Mesodermal cell (in vitro differentiated cells): ENCODE data around the gene CMC4.

Source experiments
- H3K27ac ChIP-seq: 2 replicates; pipeline ENCODE4 v1.7.0; 2013; ENCODE audit warnings: mild to moderate bottlenecking, low read depth, low read length, moderate library complexity; ENCODE audit not compliant: severe bottlenecking
- H3K36me3 ChIP-seq: 2 replicates; pipeline ENCODE4 v1.7.1; 2013; ENCODE audit warnings: mild to moderate bottlenecking, low read length, moderate library complexity; ENCODE audit not compliant: control insufficient read depth, insufficient read depth
- H3K4me1 ChIP-seq: one replicate; pipeline ENCODE4 v1.7.1; 2013; ENCODE audit warnings: mild to moderate bottlenecking, low read length; ENCODE audit not compliant: insufficient read depth, control insufficient read depth, poor library complexity, severe bottlenecking
- H3K4me3 ChIP-seq: 2 replicates; pipeline ENCODE4 v1.7.0; 2013; ENCODE audit warnings: low read length, control low read depth, mild to moderate bottlenecking; ENCODE audit not compliant: insufficient read depth, poor library complexity, severe bottlenecking; ENCODE audit errors: extremely low read depth
- H3K9me3 ChIP-seq: 2 replicates; pipeline ENCODE4 v1.7.1; 2013; ENCODE audit warnings: mild to moderate bottlenecking, low read length, moderate library complexity; ENCODE audit not compliant: control insufficient read depth
- WGBS, 2 experiments: methylation state at CpG; one replicate each; pipeline ENCODE4 v1.1.5; 2013; ENCODE audit warnings: missing lambda C conversion rate in 2 of 2; ENCODE audit not compliant: insufficient coverage in 2 of 2; 5-methylcytosine and 5-hydroxymethylcytosine counted together

CMC4 gene

DNA sequence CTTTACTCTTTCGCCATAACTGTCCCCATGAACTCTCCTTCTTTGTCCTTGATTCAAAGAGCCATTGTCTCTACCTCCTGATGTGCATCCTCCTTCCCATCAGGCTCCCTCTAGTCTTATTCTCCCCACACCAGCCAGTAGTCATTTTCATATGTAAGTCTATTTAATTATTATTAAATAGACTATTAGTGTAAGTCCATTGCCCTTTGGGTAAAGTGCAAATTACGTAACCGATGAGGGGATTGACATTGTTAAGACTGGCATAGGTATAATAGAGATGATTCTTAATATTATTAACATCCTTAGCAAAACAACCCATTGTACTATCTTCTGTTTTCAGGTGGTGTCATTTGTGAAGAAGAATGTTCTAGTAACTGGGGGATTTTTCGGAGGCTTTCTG is 16.7 kb downstream of the CMC4 start:
- H3K4me3 ChIP-seq, result no peak overlapping the region
- H3K9me3 ChIP-seq, result no peaks in the 10 kb centered on the region
- no peaks in the 10 kb centered on the region for H3K4me1 ChIP-seq
- peaks cover 14% of the 10 kb centered on the region for H3K36me3 ChIP-seq
- 100% methylated on average over 1 of the region's 4 CpGs; no CpG with 5 or more reads in 1 of the 2 experiments for WGBS, 2 experiments
- H3K27ac ChIP-seq, result no peak overlapping the region

DNA sequence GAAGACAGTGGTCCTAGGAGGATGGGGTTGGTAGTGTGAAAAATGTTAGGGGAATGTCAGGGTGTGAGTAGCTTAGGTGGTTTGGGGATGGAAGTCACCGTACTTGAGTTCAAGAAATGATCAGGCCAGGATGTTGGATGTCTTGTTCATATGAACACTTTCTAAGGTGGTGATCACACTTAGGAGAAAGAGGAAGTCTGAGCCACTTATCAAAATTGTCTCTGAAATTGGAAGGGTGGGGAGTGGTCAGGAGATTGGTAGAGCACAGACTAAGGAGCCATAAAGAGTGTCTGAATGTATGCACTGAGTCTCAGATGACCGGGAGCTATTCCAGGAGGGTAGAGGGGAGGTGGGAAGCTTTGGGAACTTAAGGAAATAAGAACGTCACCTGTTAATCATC is 17.3 kb downstream of the CMC4 start:
- Histone ChIP-seq H3K4me1 (no peaks in the 10 kb centered on the region), H3K9me3 (no peaks in the 10 kb centered on the region), H3K36me3 (peaks cover 14% of the 10 kb centered on the region), H3K27ac (no peak overlapping the region), H3K4me3 (no peak overlapping the region)
- 94 to 100% methylated on average over 1 to 2 of the region's 3 CpGs for WGBS, 2 experiments

DNA sequence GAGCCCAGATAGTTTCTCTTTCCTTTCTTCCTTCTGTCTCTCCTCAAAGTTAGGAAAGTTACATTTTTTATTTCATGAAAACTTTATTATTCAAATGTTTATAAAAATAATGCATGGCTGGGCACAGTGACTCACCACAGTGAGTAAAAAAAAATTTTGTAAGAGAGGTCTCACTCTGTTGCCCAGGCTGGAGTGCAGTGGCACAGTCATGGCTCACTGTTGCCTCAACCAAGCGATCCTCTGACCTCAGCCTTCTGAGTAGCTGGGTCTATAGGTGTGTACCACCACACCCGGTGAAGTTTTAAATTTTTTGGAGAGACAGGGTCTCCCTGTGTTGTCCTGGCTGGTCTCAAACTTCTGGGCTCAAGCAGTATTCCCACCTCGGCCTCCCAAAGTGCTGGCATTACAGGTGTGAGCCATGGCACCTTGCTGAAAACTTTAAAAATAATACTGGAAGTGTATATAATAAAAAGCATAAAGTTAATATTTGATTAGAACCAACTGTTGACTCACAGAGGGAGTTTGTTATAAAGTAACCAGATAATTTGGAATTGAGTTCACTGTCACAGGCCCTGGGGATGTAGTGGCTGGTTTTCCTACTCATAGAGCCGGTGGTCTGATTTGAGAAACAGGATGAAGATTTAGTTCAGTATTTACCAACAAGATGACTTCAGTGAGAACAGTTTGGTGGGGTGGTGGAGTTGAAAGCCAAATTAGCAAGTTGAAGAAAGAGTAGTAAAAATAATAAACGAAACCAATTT is 18.0 kb downstream of the CMC4 start:
- Histone ChIP-seq H3K9me3 (no peaks in the 10 kb centered on the region), H3K27ac (no peak overlapping the region), H3K4me3 (no peak overlapping the region), H3K4me1 (no peaks in the 10 kb centered on the region), H3K36me3 (peaks cover 14% of the 10 kb centered on the region)
- WGBS, 2 experiments, result 100% methylated on average over 1 of the region's 5 CpGs; no CpG with 5 or more reads in 1 of the 2 experiments

DNA sequence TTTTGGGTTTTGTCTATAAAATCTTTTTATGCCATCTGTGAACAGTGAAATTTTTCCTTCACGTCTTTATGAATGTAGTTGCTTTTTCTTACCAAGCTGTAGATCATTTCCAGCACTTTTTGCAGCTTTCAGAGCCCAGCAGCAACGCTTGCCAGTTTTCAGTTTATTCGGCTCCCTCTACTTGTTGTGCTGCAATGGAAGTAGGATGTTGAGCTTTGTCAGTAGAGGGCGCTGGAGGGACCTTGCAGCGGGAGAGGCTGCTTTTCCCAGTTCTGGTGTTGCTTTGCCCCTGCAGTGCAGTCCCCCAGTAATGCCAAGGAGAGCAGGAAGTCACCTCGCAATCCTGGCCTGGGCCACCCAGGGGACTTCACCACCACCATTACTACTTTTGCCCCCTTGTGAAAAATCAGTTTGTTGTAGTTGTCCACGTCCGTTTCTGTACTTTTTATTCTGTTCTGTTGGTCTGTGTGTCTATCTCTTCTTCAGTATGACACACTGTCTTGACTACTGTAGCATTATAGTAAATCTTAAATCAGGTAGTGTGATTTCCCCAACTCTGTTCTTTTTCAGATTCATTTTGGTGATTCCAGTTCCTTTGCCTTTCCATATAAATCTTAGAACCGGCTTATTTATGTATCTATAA is 21.8 kb downstream of the CMC4 start:
- WGBS, 2 experiments, result 51% methylated on average over 2 of the region's 9 CpGs; no CpG with 5 or more reads in 1 of the 2 experiments
- H3K36me3 ChIP-seq, result peaks cover 10% of the 10 kb centered on the region
- no peak overlapping the region for H3K4me3 ChIP-seq
- no peaks in the 10 kb centered on the region for H3K4me1 ChIP-seq
- no peaks in the 10 kb centered on the region for H3K9me3 ChIP-seq
- H3K27ac ChIP-seq, result no peak overlapping the region

DNA sequence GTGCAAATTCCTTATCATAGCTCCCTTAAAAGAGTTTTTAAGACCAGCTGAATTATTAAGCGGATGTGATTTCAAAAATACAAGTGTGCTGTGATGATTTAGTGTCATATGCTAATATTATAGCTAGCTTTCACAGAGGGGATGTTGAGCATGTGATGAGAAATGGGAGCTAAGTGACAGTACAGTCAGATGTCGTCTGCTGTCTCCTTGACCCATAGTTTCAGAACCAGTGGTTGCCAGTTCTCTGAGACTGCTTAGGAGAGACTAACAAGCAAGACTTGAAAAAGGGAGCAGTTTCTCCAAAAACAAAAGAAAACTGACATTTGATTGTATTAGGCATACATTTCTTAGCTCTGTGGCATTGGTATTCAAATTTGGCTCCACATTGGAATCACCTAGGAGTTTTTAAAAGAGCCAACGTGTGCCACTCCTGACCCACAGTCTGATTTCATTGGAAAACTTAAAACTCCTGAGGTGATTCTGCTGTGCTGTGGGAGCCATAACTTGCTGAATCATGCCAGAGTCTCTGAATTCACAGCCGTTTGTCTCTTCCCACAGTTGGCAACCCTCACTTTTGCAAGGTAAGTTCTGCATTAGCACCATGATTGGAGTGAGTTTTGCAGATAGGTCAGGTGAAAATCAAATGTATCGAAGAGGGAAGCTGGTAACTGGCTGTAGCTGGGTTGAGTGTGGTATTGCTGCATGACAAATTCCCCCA is 24.0 kb downstream of the CMC4 start:
- no peak overlapping the region for H3K27ac ChIP-seq
- no peak overlapping the region for H3K4me3 ChIP-seq
- no peaks in the 10 kb centered on the region for H3K9me3 ChIP-seq
- WGBS, 2 experiments, result 85% methylated on average over 3 of the region's 5 CpGs; no CpG with 5 or more reads in 1 of the 2 experiments
- H3K36me3 ChIP-seq, result peaks cover 5% of the 10 kb centered on the region
- H3K4me1 ChIP-seq, result no peaks in the 10 kb centered on the region

DNA sequence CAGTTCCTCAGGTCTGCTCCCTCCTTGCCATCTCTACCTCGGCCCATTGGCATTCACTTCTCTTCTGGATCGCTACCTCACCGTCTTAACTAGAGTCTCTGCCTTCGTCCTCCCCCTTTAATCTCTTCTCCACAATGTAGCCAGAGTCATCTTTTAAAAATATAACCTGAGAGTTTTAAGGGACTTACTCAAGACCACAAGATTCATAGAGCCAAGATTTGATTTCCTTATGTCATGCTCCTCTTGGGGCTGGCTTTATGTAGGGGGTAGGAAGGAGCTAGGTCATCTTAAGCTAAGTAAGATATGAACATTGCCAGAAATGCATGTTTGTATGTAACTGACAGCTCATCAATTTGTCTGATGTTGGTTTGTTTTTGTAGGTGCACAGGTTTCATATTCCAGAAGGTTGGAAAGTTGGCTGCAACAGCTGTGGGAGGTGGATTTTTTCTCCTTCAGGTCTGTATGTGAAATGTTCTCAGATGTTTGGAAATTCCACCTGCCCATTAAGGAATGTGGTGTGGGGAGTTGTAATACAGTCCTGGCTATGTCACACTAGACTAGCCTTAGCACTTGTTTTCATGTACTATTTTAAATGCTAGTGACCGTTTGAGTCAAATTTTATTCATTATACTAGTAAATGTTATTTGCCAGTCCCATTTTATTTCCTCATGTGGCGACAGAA is 24.7 kb downstream of the CMC4 start:
- no peaks in the 10 kb centered on the region for H3K9me3 ChIP-seq
- H3K27ac ChIP-seq, result no peak overlapping the region
- no peak overlapping the region for H3K4me3 ChIP-seq
- 80% methylated on average over 1 of the region's 6 CpGs; no CpG with 5 or more reads in 1 of the 2 experiments for WGBS, 2 experiments
- H3K4me1 ChIP-seq, result no peaks in the 10 kb centered on the region
- no peaks in the 10 kb centered on the region for H3K36me3 ChIP-seq

DNA sequence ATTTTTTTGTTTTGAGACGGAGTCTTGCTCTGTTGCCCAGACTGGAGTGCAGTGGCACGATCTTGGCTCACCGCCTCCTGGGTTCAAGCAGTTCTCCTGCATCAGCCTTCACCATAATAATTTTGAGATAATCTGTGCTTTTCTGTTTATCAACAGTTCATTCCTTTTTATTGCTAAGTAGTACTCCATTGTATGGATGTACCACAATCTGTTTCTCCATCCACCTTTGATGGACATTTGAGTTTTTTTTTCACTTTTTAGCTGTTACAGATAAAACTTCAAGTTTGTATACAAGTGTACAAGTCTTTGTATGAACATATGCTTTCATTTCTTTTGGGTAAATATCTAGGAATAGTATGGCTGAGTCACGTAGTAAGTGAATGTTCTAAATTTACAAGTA is 35.2 kb downstream of the CMC4 start:
- H3K4me3 ChIP-seq, result no peak overlapping the region
- WGBS, 2 experiments, result no CpG with 5 or more reads among the region's 4 CpGs

DNA sequence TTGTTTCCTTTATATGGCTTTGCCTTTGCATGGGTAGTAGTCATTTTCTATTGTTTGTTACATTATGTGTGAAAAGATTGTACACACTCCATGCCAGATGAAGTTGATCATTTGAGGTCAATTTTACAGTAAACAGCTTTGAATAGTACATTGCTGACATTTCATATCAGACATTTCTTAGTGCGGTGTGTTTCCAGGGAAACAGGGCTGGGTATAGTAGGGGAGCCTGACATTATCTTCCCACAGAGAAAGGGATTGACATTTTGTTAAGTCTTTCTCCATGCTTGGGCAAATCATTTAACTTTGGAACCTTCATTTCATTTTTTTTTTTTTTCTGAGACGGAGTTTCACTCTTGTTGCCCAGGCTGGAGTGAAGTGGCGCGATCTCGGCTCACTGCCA is 39.3 kb downstream of the CMC4 start:
- Histone ChIP-seq H3K36me3 (peaks cover 17% of the 10 kb centered on the region), H3K4me1 (no peaks in the 10 kb centered on the region), H3K27ac (no peak overlapping the region), H3K9me3 (no peaks in the 10 kb centered on the region), H3K4me3 (no peak overlapping the region)
- WGBS, 2 experiments, result no CpG with 5 or more reads among the region's 5 CpGs

More for the DNA sequence above, 35.2 kb downstream of the CMC4 start:
- no peak overlapping the region for H3K27ac ChIP-seq
- H3K4me1 ChIP-seq, result no peaks in the 10 kb centered on the region
- H3K36me3 ChIP-seq, result peaks cover 20% of the 10 kb centered on the region
- no peaks in the 10 kb centered on the region for H3K9me3 ChIP-seq

DNA sequence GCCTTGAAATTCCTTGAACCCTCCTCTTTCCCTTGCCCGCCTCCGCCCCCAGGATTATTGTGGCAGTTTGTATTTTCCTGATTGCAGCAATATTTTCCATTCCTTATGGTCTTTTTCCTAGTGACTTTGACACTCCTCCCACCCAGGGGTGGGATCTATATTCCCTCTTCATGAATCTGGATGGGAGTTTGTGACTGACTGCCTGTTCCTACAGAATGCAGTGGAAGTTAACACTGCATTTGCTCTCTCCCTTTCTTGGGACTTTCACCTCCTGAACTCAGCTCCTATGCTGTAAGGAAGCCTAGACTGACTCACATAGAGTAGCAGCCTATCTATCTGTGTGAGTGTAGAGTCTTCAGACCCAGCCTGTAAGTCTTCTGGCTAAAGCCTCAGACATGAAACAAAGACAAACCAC is 42.1 kb downstream of the CMC4 start:
- WGBS, 2 experiments, result no CpG with 5 or more reads among the region's 2 CpGs
- Histone ChIP-seq H3K4me1 (no peaks in the 10 kb centered on the region), H3K4me3 (no peak overlapping the region), H3K9me3 (no peaks in the 10 kb centered on the region), H3K36me3 (peaks cover 6% of the 10 kb centered on the region), H3K27ac (no peak overlapping the region)

DNA sequence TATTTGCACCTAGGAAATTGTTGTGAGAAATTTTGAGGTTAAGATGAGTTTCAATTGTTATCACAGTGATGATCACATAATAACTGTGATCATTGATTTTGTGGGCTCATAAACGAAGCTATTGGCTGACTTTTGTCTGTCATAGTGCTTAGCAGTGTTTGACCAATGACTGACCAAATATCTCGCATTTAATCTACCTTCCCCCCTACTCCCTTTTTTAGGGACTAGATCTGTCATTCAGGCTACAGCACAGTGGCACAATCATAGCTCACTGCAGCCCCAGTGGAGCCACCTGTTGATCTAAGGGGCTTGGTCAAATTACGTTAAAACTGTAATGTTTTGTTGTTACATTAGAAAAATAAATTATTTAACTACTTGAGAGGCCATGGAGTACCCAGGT is 42.8 kb downstream of the CMC4 start:
- H3K4me1 ChIP-seq, result no peaks in the 10 kb centered on the region
- no peak overlapping the region for H3K27ac ChIP-seq
- H3K4me3 ChIP-seq, result peak overlapping the region; percentile 53
- H3K9me3 ChIP-seq, result no peaks in the 10 kb centered on the region
- no CpG with 5 or more reads among the region's 3 CpGs for WGBS, 2 experiments
- peaks cover under 1% of the 10 kb centered on the region for H3K36me3 ChIP-seq
